ENCODE results near the gene ASPSCR1.

DNA sequence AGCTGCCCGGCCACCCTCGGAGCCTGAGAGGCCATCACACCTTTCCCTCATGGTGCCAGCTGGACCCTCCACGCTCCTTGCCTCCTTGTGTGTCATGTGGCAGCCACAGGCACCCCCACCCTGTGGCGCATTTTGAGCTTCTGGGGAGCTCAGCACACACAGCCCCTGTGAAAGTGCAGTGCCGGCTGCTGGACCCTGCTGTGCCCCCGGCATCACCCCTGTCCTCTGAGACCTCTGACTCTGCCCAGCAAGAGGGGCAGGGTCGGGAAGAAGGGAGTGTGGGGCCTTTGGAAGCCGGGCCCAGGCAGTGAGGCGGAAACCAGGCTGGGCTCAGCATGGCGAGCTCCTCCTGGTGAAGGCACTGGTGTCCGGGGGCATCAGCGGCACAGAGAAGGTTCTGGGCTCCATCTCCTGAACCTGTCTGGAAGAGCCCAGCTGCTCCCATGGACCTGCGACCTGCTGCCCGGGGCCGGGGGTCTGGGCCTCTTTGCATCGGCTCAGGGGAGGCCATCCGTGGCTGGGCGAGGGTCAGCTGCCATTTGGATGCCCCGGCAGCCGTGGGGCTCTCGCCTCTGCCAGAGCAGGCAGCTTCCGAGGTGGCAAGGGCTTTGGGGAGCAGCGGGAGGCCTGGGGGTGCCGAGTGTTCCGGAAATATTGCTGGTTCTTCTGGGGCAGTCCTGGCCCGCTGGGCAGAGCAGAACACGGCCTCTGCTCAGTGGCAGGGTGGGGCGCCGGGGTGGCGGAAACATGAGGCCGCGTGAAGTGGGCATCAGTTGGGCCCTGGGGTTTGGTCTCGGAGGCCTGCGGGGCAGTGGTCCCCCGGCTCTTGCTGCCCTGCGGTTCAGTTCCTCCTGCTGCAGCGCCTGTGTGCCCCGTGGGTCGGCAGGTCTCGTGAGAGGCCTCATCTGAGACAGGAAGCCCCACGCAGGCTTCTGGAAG lies 27.4 kb downstream of the ASPSCR1 start:
- TF ChIP-seq, protein P1, sequence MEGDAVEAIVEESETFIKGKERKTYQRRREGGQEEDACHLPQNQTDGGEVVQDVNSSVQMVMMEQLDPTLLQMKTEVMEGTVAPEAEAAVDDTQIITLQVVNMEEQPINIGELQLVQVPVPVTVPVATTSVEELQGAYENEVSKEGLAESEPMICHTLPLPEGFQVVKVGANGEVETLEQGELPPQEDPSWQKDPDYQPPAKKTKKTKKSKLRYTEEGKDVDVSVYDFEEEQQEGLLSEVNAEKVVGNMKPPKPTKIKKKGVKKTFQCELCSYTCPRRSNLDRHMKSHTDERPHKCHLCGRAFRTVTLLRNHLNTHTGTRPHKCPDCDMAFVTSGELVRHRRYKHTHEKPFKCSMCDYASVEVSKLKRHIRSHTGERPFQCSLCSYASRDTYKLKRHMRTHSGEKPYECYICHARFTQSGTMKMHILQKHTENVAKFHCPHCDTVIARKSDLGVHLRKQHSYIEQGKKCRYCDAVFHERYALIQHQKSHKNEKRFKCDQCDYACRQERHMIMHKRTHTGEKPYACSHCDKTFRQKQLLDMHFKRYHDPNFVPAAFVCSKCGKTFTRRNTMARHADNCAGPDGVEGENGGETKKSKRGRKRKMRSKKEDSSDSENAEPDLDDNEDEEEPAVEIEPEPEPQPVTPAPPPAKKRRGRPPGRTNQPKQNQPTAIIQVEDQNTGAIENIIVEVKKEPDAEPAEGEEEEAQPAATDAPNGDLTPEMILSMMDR (IDR thresholded peaks at IDR 0.05) = no peak
- TF ChIP-seq POLR2A (IDR thresholded peaks at IDR 0.05) (no peak), POLR2AphosphoS5 (IDR thresholded peaks at IDR 0.05) (no peak)

Data from gastroesophageal sphincter (tissue), 3 donors.